ENCODE measurements around the gene FRRS1.
"Not testable (repeated sequence)": the region's sequence is repeated elsewhere in the genome, so short reads cannot be mapped to it uniquely, and the experiment has no call there.

Gene FRRS1

DNA sequence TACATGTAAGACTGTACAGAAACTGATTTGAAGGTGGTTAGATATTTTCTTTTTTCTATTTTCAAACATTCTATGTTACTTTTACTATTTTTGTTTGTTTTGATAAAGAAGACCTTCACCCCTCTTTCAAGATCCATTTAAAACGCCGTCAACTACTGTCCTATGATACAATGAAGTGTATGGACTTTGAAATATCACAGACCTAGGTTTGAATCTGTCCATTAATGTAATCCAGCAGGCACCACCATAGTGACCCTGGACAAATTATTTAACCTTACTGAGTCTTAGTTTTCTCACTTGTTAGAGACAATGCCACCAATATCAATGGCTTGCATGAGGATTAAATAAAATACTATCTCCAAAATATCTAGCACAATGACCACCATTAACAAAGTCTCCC lies 2.0 kb downstream of the FRRS1 start:
- DNase-seq, result no peak

DNA sequence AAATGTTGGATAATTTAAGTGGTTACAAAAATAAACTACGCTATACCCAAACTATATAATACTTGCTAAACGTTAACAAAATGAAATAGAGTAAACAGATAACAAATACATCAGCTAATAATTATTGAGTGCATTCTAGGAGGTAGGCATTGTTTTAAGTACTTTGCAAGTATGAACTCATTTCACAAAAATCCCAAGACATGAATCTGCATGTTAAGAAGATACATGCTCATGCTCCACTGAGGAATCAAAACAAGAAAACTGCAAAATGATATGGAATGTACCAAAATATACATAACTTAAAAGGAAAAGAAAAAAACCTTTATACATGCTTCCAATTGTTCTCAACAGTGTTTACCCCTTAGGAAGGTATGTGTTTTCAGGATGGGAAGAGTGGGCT lies 2.5 kb downstream of the FRRS1 start:
- no peak for DNase-seq

DNA sequence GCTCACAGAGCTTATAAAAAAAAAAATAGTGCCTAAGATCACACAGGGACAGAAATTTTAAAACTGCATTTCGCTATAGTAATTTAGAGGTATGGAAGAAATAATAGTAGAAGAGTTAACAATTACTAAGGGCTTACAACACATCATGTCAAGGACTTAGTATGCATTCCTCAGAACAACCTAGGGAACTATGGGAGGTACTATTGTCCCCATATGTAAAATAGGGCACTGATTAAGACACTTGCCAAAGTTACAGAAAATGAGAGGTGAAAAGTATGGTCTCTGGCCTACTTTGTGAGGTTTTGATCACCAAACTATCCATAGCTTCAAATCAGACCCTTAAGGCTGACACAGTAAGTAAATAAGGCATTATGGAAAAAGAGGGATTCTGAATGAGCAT lies 4.7 kb downstream of the FRRS1 start:
- DNase-seq, result no peak

DNA sequence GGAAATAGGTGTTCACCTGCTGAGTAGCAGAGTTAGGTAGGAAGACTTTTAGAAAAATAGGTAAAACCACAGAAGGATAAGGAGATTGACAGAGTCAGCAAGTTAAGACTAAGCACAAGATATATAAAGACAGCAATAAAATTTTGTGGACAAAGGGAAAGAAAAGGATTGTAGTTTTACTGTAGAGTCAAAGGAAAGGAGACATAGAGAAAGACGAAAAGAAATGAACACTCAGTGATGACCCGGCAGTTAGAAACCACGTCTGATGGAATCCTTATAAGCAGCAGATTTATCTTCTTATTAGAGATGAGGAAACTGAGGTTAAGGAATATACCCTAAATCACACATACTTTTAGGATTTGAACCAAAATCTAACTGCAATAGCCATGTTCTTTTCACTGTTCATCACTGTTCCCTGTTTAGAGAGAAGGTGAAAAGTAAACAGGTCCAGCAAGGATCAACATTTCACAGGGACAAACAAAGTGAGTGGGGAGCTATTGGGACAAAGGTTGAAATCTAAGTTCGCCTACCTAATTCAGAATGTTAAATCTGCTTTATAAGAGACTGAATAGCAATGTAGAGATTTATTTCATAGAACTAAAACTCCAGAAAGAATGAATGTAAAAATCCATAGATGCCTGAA lies 6.8 kb downstream of the FRRS1 start:
- no peak for DNase-seq

DNA sequence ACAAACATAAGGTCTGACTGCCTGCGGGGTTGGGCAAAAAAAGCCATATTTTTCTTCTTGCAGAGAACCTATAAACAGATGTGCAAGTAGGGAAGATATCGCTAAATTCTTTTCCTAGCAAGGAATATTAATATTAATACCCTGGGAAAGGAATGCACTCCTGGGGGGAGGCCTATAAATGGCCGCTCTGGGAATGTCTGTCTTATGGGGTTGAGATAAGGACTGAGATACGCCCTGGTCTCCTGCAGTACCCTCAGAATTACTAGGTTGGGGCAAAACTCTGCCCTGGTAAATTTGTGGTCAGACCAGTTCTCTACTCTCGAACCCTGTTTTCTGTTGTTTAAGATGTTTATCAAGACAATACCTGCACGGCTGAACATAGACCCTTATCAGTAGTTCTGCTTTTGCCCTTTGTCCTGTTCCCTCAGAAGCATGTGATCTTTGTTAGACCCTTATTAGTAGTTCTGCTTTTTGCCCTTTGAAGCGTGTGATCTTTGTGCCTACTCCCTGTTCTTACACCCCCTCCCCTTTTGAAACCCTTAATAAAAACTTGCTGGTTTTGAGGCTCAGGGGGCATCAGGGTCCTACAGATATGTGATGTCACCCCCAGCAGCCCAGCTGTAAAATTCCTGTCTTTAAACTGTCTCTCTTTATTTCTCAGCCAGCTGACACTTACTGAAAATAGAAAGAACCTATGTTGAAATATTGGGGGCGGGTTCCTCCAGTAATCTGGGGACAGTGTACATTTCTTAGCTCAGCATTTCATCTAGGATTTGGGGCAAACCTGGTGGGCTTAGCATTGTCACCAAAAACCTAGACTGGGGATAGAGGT lies 7.5 kb downstream of the FRRS1 start:
- not testable (repeated sequence) for DNase-seq

DNA sequence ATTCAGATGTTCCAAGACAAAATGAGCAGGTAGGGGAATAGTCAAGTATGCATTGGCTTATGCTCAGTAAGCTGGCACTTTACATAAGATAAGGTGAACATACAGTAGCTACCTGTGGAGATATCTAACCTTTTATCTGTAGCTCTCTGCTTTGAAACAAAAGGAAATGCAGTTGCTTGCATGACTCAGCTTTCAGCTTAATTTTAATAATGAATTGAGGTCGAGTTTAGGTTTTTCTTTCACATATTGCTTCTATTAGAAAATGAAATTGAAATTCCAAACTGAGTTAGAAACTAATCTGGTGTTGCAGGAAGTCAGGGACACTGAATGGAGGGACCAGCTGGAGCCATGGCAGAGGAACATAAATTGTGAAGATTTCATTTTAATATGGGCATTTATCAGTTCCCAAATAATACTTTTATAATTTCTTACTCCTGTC lies 8.3 kb downstream of the FRRS1 start:
- DNase-seq, result no peak

DNA sequence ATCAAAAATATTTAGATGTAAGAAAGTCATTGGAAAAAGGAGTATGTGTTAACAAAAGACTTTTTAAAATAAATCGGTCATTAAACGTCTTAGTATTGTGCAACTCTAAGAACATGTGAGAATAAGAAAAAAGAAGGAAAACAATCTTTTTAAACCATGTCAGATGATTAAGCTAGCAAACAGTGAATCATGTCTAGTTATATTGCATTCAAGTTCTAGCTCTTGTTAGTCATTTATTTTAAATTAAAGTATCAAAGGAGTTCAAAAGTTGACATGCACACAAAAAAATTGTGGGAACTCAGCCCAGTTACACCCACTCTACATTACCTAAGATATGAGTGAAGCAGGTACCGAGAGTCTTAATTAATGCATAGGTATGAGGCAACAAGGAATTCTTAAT lies 9.8 kb downstream of the FRRS1 start:
- no peak for DNase-seq

DNA sequence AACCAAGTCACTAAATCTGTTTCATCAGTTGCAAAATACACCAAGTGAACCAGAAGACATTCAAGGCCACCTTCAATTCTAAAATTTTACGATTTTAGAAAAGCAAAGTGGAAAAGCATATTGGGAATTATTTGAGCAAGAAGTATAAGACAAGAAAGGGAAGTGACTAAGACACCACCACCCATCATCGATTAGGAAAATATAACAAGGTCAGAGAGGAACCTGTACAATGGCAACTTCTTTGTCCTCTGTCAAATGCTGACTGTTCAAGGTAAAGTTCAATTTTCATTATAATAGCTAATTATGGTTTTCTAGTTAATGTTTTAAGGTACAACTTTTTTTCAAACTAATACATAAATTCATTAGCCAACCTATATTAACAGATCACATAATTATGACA lies 10.8 kb downstream of the FRRS1 start:
- no peak for DNase-seq

DNA sequence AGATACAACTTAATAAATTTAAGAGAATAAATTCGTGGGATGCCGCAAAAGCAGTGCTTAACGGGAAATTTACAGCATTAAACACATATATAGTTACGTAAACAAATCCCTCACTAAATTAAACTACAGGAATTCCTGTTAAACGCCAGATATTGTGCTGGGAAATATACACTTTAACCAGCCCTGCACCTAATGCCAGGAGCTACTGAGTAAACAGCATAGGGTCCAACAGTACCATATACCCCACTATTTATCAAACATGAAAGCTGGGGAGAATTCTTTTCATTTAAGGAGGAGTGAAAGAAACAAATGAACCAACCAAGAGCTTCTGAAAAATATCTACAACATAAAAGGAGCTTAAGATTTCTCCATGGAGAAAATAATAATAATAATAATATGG lies 11.7 kb downstream of the FRRS1 start:
- no peak for DNase-seq

DNA sequence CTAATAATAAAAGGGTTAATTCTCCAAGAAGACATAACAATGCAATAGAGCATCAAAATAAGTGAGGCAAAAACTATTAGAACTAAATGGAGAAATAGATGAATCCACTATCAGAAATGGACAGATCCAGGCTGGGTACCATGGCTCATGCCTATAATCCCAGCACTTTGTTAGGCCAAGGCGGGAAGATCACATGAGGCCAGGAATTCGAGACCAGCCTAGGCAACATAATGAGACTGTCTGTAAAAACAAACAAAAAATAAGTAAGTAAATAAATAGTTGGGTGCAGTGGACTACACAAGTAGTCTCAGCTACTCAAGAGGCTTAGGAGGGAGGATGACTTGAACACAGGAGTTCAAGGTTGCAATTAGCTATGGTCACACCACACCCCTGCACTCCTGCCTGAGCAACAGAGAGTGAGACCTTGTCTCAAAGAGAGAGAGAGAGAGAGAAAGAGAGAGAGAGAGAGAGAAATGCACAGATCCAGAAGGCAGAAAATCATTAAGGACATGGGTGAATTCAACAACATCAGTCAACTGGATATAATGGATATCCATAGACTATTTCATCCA lies 12.3 kb downstream of the FRRS1 start:
- no peak for DNase-seq

DNA sequence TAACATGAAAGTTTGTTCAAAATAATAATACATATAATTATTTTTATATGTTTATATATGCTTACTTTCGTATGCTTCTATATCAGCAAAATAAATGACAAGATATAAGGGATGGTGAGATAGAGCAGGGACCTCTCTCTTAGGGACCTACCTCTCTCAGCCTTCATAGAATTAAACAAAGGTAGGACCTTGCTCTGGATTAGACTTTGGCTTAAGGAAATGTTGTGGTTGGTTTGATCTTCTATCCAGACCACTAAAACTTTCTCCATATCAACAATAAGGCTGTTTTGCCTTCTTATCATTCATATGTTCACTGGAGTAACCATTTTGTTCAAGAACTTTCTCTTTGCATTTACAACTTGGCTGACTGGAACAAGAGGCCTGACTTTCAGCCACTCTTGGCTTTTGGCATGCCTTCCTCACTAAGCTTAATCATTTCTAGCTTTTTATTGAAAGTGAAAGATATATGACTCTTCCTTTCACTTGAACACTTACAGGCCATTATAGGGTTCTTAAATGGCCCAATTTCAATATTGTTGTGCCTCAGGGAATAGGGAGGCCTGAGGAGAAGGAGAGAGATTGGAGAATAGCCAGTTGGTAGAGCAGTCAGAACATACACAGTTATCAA lies 14.4 kb downstream of the FRRS1 start:
- DNase-seq, result no peak

DNA sequence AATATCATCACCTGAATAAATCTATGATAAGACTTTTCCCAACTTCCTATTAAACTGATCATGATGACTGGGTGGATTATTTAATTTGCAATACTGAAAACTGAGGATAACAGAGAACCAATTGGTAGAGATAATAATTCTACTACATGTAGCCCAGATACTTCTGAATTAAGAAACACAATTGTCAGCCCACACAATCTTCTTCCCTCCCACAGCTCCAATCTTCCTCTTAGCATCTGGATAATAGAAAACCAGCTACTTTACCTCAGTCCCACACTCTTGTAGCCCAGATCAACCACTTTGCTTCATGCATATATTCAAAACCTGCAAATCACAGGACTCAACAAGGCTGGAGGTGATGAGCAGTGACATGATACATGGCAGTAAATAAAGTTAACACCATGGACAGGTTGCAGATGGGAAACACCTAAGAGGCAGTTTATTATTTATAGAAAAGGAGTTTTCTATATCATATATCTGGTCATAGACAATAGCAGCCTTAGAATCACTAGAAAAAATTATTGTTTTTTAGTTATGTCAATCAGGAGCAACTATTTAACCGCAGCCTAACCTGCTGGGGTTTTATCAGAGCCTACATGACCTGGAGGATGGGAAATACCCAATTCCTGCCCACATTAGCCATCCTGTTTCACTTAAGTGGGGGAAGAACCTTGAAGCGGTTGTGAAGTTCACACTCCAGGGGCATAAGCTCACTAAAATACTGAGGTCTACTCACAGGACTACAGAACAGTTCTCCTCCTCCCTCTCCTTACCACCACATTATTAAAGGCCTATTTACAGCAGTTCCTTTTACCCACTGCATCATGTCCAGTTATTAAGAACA lies 16.7 kb downstream of the FRRS1 start:
- no peak for DNase-seq

DNA sequence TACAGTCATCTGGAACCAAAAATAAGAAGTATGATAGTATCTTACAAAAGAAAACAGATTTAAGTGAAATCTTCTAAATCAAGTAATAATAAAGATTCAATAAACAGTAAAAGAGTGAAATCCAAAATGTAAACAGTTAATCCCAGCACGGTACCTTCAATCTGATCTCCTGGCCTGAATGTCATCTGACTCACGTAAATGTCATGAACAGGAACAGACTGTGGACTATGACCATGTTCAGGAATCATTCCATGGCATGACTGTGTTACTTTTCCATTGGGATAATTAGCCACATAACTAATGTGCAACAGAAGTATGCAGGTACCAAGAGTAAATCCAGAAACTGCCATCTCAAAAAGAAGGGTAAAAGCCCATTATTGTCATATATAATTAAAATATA lies 18.0 kb downstream of the FRRS1 start:
- DNase-seq, result no peak

DNA sequence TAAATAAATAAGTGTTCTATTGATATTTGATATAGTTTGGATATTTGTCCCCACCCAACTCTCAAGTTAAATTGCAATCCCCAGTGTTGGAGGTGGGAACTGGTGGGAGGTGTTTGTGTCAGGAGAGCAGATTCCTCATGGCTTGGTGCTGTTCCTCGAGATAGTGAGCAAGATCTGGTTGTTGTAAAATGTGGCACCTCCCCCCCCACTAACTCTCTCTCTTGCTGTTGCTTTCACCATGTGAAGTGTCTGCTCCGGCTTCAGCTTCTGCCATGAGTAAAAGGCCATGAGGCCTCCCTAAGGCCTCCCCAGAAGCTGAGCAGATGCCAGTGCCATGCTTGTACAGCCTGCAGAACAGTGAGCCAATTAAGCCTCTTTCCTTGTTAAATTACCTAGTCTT lies 20.8 kb downstream of the FRRS1 start:
- no peak for DNase-seq

DNA sequence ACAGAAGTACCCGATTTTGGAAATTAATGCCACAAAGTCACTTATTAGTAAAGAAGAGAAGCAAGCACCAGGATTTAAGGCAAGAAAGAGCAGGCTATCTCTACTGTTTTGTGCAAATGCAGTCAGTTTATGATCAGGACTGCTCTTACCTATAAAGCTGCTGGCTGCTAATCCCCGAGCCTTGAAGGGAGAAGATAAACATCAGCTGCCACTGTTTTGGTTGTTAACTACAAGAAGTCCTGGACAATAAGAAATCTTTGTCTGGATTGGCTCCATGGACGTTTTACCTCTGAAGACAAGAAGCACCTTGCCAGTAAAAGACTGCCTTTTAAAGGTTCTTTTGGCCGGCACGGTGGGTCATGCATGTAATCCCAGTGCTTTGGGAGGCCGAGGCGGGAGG lies 21.4 kb downstream of the FRRS1 start:
- DNase-seq, result no peak

DNA sequence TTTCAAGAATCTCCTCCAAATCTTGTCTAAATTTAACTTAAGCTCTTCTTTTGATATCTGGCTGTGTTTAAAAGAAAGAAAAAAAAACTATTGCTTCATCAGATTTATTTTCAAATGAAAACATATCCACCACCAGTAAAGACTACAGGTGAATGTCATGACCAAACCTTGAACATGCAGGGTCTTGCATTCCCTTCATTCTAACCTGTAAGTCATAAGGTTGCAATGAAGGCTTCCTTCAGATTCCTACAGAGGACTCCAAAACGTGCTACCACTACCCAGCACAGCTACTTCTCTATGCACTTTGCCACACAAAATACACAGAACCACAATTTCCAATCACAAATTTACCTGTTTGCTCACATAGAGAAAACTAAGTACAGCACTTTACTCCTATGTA lies 26.3 kb downstream of the FRRS1 start:
- no peak for DNase-seq

DNA sequence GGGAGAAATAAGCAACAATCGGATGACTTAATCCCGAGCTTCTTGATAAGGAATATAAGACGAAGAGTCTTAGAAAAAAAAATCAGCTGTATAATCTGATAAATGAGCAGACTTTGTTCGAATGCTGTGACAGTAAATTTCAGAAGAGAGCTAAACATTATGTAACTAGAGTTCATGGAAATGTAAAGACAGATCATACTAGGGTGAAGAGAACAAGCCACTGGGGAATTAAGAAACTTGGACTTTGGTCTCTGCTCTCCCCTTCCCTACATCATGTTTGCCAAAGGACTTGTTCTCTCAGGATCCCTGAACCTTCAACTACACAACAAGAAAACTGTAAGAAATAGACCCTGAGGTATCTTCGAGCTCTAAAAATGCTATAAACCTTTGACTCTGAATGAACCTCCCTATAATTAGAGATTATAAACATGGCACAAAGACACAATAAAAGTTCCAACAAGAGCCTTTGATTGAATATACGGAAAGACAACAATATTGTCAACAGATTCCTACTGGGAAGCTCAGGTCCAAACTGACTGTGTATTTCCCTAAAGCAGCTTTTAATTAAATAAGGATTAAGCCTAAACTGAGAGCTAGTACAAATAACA lies 27.5 kb downstream of the FRRS1 start:
- no peak for DNase-seq

DNA sequence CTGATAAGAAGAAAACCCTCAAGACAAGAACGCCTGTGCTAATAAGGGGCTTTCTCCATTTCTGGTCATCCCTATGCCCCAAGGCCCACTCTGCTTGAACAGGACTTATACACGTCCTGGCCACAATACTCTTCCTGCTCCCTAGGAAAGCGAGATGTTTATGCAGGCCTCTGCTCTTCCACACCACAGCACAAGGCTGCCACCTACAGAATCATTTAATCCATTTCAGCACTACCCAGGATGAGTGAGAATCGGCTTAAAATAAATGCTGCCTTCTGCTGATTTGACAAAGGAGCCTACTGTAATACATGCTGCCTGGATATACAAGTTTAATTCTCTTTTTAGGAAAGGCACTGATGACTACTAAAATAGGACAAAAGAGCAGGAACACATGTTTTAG lies 29.4 kb downstream of the FRRS1 start:
- DNase-seq, result peak; percentile 18

DNA sequence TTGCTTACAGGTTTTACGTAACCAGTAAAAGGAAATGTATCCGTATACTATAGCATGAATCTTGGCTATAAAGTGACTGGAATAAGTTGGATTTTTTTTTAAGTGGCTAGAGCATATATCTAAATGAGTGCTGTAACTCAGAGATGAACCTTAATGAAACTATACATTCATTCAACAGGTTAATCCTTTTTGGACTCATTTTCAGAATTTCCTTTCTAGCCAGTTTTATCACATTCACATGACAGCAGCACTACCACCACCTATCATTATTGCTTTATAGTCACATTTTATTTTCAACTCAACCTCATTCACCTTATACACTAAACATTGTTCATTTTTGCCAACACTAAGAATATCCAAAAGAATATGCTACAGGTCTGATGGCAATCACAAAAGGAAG lies 30.6 kb downstream of the FRRS1 start:
- DNase-seq, result no peak

DNA sequence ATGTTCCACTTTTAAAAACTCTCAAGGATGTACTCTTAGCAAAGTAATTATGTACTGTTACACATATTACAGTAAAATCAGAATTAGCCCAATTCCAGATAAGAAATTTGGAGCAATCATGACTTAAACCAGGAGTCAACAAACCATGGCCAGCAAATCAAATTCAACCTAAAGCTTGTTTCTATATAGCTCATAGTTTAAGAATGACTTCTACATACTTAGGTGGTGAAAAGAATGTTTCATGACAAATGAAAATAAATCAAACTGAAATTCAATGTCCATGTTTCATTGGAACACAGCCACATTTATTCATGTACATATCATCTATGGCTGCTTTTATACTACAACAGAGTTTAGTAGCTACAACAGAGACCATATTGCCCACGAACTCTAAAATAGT lies 35.1 kb downstream of the FRRS1 start:
- DNase-seq, result no peak

DNA sequence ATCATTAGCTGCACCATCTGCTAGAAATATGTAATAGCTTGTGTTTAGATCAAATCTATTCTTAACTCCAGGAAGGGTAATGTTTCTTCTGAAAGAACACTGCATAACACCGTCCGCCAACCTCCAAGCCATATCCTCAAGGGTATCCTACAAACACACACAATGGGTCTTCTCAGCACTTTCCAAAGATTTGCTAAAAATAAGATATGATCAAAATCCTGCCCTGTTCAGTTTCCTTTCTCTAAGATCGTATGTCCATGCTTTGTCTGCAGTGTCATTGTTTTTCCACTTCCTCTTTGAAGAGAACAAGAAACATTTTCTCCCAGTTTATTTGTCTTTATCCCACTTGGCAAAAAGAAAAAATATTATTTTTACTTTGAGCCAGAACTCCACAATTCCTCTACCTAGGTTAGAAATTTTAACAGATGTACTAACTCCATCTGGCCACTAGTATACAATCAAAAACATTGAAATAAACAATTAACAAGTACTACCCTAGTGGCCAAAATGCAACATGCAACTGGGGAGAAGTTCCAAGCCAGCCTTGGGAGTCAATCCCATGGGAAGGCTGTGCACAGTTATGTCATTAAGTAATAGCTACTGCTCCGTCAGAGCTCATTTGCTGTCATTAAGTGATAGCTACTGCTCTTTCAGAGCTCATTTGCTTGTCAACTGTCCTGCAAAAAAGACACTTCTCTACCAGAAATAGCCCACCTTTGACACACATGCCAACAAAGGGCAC lies 37.8 kb downstream of the FRRS1 start:
- no peak for DNase-seq
